Lower leg skin (tissue), 4 donors: ENCODE data around the gene PRG3. TPM values are rescaled to one million over a fixed set of nuclear protein-coding genes. Genes with fewer than 3 reads are reported as not detected.
"Not testable (repeated sequence)": the region's sequence is repeated elsewhere in the genome, so short reads cannot be mapped to it uniquely, and the experiment has no call there.

Experiments used
- DNase-seq, 2 donors: peaks; one replicate each; pipeline ENCODE4 v3.0.0-alpha.2; 2019; ENCODE audit warnings: low spot score in 2 of 2
- H3K4me3 ChIP-seq: fragments of 200-600 bp; sonication (generic); 2 replicates; pipeline ENCODE4 v1.5.1; 2017; ENCODE audit warnings: mild to moderate bottlenecking, low read depth; ENCODE audit not compliant: poor library complexity, severe bottlenecking
- CTCF ChIP-seq, 3 donors: fragments of 450-650 bp; IDR thresholded peaks; one replicate each; pipeline ENCODE4 v1.5.1; 2016; ENCODE audit warnings: antibody characterized with exemption in 3 of 3, mild to moderate bottlenecking in 3 of 3, moderate library complexity in 2 of 3
- POLR2A ChIP-seq, 2 donors: fragments of 450-650 bp; IDR thresholded peaks; one replicate each; pipeline ENCODE4 v1.6.1; 2016 to 2017; ENCODE audit warnings: antibody characterized with exemption in 2 of 2, mild to moderate bottlenecking in 1 of 2, moderate library complexity in 1 of 2
- WGBS, 2 donors: methylation state at CpG; one replicate each; pipeline ENCODE4 v1.1.5; 2018; 5-methylcytosine and 5-hydroxymethylcytosine counted together
- intact Hi-C: fragments of 100-400 bp; cut with DNase I; formaldehyde crosslinking; loops from one replicate; pipeline ENCODE4 v1.15.0; 2023; ENCODE audit warnings: low total_unique reads
- total RNA-seq, 4 donors: library from RNA; depleted of rRNA; stranded (reverse); fragments of >200 nt; gene quantifications; one replicate each; pipeline ENCODE4 v1.1.0, GENCODE V29; 2016

PRG3 gene
- total RNA-seq, 4 donors from 2014 or later = not detected

GRCh38 chr11:57339328-57339727, 41.6 kb downstream of the PRG3 start:
- no peak for DNase-seq
- H3K4me3 ChIP-seq = no peak overlapping the region
- 57 to 70% methylated on average over 5 of the region's 5 CpGs for WGBS, 2 donors
- TF ChIP-seq POLR2A (IDR thresholded peaks at IDR 0.05) = no peak
- no peak for TF ChIP-seq CTCF (IDR thresholded peaks at IDR 0.05)
- intact Hi-C loops = loop anchor here (10.0 kb wide), 1 partner anchor 325 kb away; the partner anchor contains the start of gene ZDHHC5

GRCh38 chr11:57338142-57338541, 42.8 kb downstream of the PRG3 start, which contains the start of gene P2RX3:
TSS of gene P2RX3 (plus strand) at chr11:57338352. CDS start at chr11:57338551, 199 bp downstream.
- H3K4me3 ChIP-seq = no peak within 1 kb of the TSS
- 48 to 52% methylated on average over 4 of the region's 4 CpGs for WGBS, 2 donors
- DNase-seq = no peak
- intact Hi-C loops = loop anchor here (10.0 kb wide), 1 partner anchor 327 kb away; the partner anchor contains the start of gene ZDHHC5
- no peak for TF ChIP-seq POLR2A (IDR thresholded peaks at IDR 0.05)

- WGBS, 2 donors = 91 to 93% methylated on average over 6 of the region's 6 CpGs
- intact Hi-C loops = loop anchor here (10.0 kb wide), 1 partner anchor 328 kb away; the partner anchor contains the start of gene ZDHHC5
- not testable (repeated sequence) for H3K4me3 ChIP-seq, DNase-seq
Observed at GRCh38 chr11:57336856-57337255, 44.1 kb downstream of the PRG3 start.

GRCh38 chr11:57336111-57336666, 44.8 kb downstream of the PRG3 start:
- TF ChIP-seq CTCF (IDR thresholded peaks at IDR 0.05) (no peak), POLR2A (IDR thresholded peaks at IDR 0.05) (no peak)
- intact Hi-C loops = loop anchor here (10.0 kb wide), 1 partner anchor 329 kb away; the partner anchor contains the start of gene ZDHHC5
- no peak for DNase-seq

GRCh38 chr11:57335343-57336110, 45.4 kb downstream of the PRG3 start, which contains the start of gene SSRP1:
TSS of gene SSRP1 (minus strand) at chr11:57335892. CDS start at chr11:57335121, 771 bp downstream.
- no peak for TF ChIP-seq POLR2A (IDR thresholded peaks at IDR 0.05)
- peak; percentile 85 to 97 for DNase-seq
- intact Hi-C loops = loop anchor here (10.0 kb wide), 1 partner anchor 329 kb away; the partner anchor contains the start of gene ZDHHC5
- 1% methylated on average over 28 to 62 of the region's 69 CpGs for WGBS, 2 donors
- peak within 1 kb of the TSS; percentile 62 for H3K4me3 ChIP-seq

More at GRCh38 chr11:57336111-57336666, 44.8 kb downstream of the PRG3 start:
- no peak overlapping the region for H3K4me3 ChIP-seq
- WGBS, 2 donors = 24% methylated on average over 12 of the region's 12 CpGs

GRCh38 chr11:57335023-57335342, 46.0 kb downstream of the PRG3 start:
- peak overlapping the region; percentile 62 for H3K4me3 ChIP-seq
- DNase-seq = no peak

More at GRCh38 chr11:57335023-57335342, 46.0 kb downstream of the PRG3 start:
- intact Hi-C loops = loop anchor here (10.0 kb wide), 1 partner anchor 330 kb away; the partner anchor contains the start of gene ZDHHC5
- WGBS, 2 donors = 6 to 10% methylated on average over 4 to 7 of the region's 7 CpGs
- no peak for TF ChIP-seq CTCF (IDR thresholded peaks at IDR 0.05)
- TF ChIP-seq POLR2A (IDR thresholded peaks at IDR 0.05) = no peak
